Endothelial cell (in vitro differentiated cells): ENCODE data around the gene C20orf141. TPM values are rescaled to one million over a fixed set of nuclear protein-coding genes. Genes with fewer than 3 reads are reported as not detected.

Source experiments
- DNase-seq: peaks from one replicate; pipeline ENCODE4 v3.0.0; 2021; ENCODE audit warnings: low spot score
- H3K27ac Mint-ChIP-seq: one replicate; pipeline ENCODE4 v1.8.0; 2021; ENCODE audit warnings: mixed read lengths, inconsistent platforms; ENCODE audit not compliant: unreplicated experiment
- H3K27me3 Mint-ChIP-seq: one replicate; pipeline ENCODE4 v1.8.0; 2021; ENCODE audit warnings: mild to moderate bottlenecking, moderate library complexity, mixed read lengths, inconsistent platforms; ENCODE audit not compliant: unreplicated experiment
- H3K36me3 Mint-ChIP-seq: one replicate; pipeline ENCODE4 v1.8.0; 2021; ENCODE audit warnings: mild to moderate bottlenecking, low read depth, mixed read lengths, inconsistent platforms; ENCODE audit not compliant: unreplicated experiment
- H3K4me1 Mint-ChIP-seq: one replicate; pipeline ENCODE4 v1.8.0; 2021; ENCODE audit warnings: mild to moderate bottlenecking, mixed read lengths, inconsistent platforms; ENCODE audit not compliant: unreplicated experiment
- H3K4me3 Mint-ChIP-seq: one replicate; pipeline ENCODE4 v1.8.0; 2021; ENCODE audit warnings: mild to moderate bottlenecking, mixed read lengths, inconsistent platforms; ENCODE audit not compliant: unreplicated experiment
- H3K9me3 Mint-ChIP-seq: one replicate; pipeline ENCODE4 v1.8.0; 2021; ENCODE audit warnings: mixed read lengths, inconsistent platforms; ENCODE audit not compliant: unreplicated experiment
- total RNA-seq: library from RNA; stranded (reverse); fragmentation: NEBNext Ultra II Directional; extraction: Animal tissue kit (Norgen Biotek cat#: 25700); gene quantifications from one replicate; pipeline ENCODE4 v1.2.1, GENCODE V29; 2021; ENCODE audit not compliant: unreplicated experiment
- TF ChIP-seq, protein P1 (sequence below): fragments of 200-600 bp; sonication (generic); IDR thresholded peaks from one replicate; pipeline ENCODE4 v1.5.0; 2021; ENCODE audit warnings: antibody characterized with exemption; ENCODE audit not compliant: unreplicated experiment

Gene C20orf141
- total RNA-seq, 1 donor from 2014 or later = not detected

DNA sequence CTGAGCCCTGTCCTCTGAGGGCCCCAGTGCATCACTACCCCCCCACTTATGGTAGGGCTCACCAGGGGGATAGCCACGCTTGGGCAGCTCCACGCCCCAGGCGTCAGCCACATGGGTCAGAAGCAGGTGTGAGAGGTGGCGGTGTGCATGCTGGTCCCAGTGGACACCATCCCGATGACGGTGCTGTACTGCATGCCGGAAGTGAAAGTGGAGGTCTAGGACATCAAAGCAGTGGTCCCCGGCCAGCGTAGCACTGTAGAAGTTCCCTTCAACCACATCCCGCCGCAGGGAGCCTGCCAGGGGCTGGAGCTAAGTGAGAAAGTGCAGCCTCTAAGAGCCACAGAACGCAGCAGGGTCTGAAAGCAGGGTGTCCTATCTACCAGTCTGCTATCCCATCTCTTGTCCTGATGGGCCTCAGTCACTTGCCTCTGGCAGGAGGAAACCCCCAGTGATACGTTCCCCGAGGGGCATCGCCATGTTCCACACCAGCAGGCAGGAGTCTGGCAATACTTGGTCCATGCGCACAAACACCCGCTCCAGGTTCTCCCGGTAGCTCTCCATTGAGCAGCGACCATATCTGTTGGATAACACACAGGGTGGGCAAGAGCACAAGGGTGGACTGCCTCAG, 23.5 kb downstream of the C20orf141 start:
- TF ChIP-seq, protein P1, sequence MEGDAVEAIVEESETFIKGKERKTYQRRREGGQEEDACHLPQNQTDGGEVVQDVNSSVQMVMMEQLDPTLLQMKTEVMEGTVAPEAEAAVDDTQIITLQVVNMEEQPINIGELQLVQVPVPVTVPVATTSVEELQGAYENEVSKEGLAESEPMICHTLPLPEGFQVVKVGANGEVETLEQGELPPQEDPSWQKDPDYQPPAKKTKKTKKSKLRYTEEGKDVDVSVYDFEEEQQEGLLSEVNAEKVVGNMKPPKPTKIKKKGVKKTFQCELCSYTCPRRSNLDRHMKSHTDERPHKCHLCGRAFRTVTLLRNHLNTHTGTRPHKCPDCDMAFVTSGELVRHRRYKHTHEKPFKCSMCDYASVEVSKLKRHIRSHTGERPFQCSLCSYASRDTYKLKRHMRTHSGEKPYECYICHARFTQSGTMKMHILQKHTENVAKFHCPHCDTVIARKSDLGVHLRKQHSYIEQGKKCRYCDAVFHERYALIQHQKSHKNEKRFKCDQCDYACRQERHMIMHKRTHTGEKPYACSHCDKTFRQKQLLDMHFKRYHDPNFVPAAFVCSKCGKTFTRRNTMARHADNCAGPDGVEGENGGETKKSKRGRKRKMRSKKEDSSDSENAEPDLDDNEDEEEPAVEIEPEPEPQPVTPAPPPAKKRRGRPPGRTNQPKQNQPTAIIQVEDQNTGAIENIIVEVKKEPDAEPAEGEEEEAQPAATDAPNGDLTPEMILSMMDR = no peak
- Mint-ChIP-seq H3K4me1 (peaks cover 21% of the 10 kb centered on the region), H3K4me3 (peak overlapping the region; percentile 47), H3K9me3 (no peaks in the 10 kb centered on the region), H3K36me3 (peaks cover 24% of the 10 kb centered on the region), H3K27ac (no peak overlapping the region), H3K27me3 (peaks cover 16% of the 10 kb centered on the region)
- DNase-seq = no peak

DNA sequence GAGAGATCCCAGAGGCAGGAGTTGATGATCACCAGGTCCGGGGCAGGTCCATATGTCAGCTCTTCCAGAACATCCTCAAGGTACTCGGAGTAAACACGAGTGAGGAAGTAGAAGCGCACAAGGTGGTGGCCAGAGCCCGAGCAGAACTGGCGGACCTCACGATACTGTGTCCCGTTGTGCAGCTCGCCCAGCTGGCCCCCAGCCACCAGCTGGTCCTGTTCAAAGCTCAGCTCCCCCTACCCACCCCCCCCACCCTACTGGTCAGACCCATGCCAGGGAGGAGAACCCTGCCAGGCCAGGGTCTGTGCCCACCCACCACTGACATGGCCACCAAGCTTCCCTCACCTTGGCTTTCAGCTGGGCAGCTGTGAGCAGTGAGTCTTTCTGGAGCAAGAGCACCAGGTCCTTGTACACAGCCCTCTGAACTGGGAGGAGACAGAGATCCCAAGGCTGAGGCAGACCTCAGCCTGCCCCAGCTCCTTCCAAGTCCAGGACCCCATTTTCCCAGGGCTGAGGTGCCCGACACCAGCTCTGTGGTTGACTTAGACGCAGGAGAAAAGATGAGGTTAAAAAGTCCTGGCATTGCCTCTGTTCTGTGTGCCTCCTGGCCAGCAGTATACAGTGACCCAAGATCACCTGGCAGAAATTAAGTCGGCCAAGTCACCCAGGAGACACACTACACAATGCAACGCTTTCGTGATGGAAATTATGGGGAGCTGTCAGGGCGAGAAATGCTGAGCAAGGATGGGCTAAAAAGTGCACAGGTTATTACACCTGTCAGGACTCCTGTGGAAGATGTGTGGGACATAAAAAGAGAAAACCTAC, 24.3 kb downstream of the C20orf141 start:
- H3K27me3 Mint-ChIP-seq = peaks cover 16% of the 10 kb centered on the region
- H3K27ac Mint-ChIP-seq = peak overlapping the region; percentile 79
- TF ChIP-seq, protein P1 = no peak
- H3K9me3 Mint-ChIP-seq = no peaks in the 10 kb centered on the region
- no peak for DNase-seq
- H3K4me3 Mint-ChIP-seq = peak overlapping the region; percentile 91
- peaks cover 21% of the 10 kb centered on the region for H3K4me1 Mint-ChIP-seq
- H3K36me3 Mint-ChIP-seq = peaks cover 24% of the 10 kb centered on the region

DNA sequence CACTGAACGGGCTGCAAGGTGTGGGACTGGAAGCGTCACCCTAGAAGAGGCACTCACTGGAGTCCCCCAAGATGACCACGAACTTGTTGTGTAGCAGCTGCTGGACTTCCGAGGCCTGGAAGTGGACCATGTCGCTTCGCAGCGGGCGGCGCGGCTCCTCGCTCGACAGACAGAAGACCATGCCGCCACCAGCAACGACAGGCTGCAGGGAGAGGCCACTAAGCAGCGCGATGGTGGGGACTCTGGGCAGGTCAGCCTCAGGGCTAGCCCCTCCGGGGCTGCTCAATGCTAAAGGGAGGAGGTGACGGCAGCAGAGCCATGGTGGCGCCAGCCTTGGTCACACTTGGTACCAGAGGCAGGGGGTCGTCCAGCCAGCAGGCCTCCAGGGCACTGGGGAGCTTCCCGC, 24.9 kb downstream of the C20orf141 start:
- TF ChIP-seq, protein P1 = no peak
- peaks cover 21% of the 10 kb centered on the region for H3K4me1 Mint-ChIP-seq

DNA sequence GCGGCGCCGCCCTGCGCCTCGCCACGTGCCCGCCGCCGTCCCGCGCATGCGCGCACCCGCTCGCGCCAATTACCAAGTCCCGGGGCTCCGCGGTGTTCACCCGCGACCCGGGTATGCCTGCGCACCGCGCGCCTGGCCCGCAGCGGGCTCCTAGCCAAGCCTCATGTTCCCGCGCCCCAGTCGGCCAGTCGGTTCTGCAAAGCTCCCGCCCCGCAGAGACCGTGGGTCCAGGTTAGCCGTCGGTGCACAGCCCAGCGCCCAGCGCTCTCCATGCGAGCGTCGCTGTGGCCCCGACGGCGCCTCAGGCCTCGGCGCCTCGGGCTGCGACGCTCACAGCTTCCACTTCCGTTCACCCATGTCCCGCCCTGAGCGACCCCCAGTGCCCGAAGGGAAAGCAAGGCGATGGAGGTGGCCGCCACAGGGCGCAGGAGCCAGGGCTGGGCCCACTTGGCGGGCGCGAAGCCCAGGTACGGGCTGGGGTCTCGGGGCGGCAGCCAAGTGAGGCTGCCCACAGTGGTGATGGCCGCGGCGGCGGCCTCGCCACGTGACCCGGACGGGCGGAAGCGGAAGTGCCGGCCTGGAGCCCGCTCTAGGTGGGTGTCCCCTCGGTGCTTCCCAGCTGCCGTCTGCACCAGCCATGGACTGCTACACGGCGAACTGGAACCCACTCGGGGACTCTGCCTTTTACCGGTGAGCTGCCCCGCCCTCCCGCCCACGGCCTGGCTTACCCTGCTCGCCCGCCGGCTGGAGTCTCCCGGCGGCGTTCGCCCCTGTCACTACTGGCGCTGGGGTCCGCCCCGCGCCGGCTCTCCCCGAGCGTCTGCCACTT, 25.6 kb downstream of the C20orf141 start, which contains the start of the genes PCED1A and VPS16:
Gene PCED1A (minus strand): TSS at position 518 of the 829 bp plus-strand sequence. CDS start 743 bp downstream, outside the sequence.
Gene VPS16 (plus strand): TSS at position 608 of the 829 bp plus-strand sequence. CDS start 30 bp downstream, at position 638.
- Mint-ChIP-seq H3K27ac (peak within 1 kb of the TSS; percentile 79), H3K4me1 (peaks cover 21% of the 10 kb centered on the region), H3K36me3 (peaks cover 24% of the 10 kb centered on the region), H3K4me3 (peak within 1 kb of the TSS; percentile 94), H3K9me3 (no peaks in the 10 kb centered on the region), H3K27me3 (peaks cover 18% of the 10 kb centered on the region)
- DNase-seq = peak; percentile 88
- TF ChIP-seq, protein P1 = no peak

More for the DNA sequence above, 24.9 kb downstream of the C20orf141 start:
- peaks cover 24% of the 10 kb centered on the region for H3K36me3 Mint-ChIP-seq
- H3K27me3 Mint-ChIP-seq = peaks cover 17% of the 10 kb centered on the region
- no peak for DNase-seq
- peak overlapping the region; percentile 79 for H3K27ac Mint-ChIP-seq
- H3K9me3 Mint-ChIP-seq = no peaks in the 10 kb centered on the region
- peak overlapping the region; percentile 91 for H3K4me3 Mint-ChIP-seq
